GM21526 (cell line): ENCODE data around the gene TRAF3.

Experiments
- ATAC-seq: cut with Tn5 transposase; IDR thresholded peaks from one replicate; pipeline ENCODE4 v1.9.1; 2021; ENCODE audit warnings: moderate library complexity; ENCODE audit not compliant: unreplicated experiment, low FRiP score

Gene TRAF3

DNA sequence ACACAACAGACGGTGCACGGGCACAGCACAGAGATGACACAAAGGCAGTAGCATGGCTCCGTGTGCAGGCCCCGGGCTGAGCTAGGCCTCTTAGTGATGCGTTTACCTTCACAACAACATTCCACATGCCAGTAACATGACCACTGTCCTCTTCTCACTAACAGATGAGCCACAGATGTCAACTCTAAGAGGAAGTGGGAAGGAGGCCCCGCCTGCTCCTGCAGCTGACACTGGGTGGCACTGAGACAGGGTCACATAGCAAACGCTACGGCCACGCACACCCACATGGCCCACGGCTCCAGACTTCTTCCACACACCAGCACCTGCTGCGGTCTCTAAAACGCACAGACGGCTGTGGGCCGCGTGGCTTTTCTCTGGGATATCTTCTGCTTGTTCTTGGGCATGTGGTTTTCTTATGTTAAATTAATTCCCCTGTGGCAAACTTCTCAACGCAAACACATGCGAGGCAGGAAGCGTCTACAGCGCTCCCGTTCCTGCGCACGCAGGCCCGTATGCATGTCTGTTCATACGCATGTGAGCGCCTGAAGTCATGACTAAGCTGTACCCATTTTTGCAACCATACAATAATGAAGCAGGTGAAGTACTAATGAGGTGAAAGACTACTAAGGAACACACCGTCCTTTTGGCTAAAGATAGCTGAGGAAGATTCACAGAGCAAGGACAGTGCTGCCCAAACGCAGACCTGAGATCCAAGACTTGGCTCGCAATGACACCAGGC is 172.0 kb downstream of the TRAF3 start:
- no peak for ATAC-seq

DNA sequence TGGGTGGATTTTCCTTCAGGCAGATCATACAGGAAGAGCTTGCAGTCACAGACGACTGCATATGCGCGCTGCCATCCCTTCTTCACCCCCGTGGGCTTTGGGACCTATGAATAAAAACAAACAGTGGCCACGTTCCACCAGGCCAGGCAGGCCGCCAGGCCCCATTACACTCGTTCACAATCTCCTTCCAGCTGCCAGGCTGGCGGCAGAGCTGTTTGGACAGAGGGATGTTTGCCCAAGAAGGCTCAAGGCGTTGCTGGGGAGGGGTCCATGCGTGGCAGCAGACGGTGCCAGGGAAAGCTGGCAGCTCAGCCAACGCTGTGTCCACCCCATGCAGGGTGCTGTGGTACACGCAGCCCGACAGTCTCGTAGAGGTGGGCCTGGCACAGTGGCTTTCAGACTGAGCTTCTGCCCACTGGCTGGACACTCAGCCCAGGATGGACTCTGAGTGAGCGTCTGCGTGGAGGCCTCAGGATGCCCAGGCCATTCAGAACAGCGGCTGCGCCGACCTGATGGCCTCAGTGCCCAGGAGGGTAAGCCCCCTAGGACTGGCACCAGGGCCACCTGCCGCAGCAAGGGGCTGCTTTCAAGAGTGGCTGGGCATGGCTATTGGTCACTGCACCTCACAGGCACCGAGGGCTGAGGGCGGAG is 172.7 kb downstream of the TRAF3 start:
- no peak for ATAC-seq

DNA sequence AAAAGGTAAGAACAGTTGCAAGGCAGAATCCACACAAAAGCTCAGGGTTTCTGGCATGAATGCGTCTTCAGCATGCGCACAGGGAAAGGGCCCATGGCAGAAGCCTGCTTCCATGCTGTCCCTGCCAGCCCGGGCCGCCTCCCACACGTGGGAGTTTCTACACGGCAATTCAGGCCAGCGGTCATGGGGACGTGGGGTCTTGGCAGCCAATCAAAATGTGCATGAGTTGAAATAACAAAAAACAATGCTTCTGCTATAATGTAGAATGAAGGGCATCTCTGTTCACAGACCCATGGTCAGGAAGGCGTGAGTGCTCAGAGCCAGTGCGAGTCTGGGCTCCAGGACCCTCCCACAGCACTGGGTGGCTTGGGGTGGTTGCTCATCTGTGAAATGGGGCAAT is 173.8 kb downstream of the TRAF3 start:
- ATAC-seq = no peak

DNA sequence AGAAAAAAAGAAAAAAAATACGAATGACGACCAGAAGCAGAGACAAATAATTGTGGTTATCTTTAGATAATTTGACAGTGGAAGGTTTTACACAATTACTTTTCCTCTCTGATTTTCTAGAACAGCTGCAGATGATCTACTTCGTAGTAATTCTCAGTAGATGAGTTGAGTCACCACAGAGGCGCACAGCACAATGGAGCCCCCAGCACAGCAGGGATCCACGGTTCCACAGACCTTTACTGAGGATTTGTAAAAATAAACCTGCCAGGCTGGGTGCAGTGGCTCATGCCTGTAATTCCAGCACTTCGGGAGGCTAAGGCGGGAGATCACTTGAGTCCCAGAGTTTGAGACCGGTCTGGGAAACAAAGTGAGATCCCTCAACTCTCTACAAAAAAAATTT is 174.6 kb downstream of the TRAF3 start:
- no peak for ATAC-seq

DNA sequence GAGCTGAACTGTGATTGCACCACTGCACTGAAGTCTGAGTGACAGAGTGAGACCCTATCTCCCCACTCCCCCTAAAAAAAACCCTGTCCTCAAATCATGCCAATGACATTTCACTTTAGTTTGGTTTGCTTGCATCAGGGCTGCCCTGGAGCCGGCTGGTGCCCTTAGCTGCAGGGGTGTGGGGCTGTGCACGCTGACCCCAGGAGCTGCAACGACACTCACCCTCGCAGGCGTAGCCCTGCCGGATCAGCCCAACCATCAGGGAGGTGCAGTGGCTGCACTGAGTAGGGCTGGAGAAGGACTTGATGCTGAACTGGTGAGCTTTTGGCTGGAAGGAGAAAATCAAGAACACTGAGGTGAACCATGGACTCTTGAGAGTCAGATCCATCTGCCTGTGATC is 175.0 kb downstream of the TRAF3 start:
- ATAC-seq = no peak

DNA sequence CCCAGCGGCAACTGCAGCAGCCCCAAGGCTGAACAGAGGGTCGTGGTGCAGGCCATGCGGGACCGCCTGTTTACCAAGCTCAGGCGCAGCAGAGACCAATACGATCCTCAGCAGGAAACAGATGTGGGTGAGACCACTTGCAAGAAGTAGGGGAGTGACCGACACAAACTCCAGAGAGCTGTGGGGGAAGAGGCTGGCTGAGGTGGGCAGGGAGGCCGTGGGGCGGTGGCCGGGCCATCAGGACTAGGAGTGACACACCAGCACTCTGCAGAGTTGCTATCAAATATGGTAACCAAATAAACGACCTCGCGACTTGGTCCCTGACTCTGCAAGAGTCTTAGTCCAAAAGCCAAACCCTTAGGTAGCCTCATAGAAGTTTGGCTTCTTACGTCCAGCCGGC is 175.9 kb downstream of the TRAF3 start:
- no peak for ATAC-seq

DNA sequence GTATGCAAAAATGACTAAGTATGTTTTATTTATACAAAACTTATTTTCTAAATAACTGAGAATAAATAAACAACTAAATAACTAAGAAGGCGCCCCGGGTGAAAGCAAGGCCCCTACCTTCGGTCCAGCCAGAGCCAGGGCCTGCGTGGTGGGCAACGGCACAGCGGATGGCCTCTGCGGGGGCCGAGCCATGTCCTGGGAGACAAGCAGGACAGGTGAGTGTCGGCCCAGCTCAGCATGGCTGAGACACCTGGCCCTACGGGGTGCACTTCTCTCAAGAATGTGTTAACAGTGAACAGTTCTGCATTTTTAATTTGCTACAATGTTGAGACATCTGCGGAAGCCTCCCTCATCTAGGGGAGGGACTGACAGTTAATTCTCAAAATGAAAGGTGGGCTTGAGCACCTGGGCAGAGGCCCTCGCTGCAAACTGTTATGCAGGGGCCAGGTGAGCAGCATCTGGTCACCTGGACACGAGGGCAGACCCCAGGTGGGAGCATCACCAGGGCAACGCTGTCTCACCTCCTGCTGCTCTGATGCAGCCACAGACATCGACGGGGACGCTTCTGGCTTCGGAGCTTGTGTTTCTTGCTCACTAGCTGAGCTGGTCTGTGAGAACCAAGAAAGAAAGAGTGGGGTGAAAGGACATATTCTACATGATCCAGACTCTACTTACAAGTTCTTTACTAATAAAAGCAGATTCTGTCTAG is 177.0 kb downstream of the TRAF3 start:
- no peak for ATAC-seq

DNA sequence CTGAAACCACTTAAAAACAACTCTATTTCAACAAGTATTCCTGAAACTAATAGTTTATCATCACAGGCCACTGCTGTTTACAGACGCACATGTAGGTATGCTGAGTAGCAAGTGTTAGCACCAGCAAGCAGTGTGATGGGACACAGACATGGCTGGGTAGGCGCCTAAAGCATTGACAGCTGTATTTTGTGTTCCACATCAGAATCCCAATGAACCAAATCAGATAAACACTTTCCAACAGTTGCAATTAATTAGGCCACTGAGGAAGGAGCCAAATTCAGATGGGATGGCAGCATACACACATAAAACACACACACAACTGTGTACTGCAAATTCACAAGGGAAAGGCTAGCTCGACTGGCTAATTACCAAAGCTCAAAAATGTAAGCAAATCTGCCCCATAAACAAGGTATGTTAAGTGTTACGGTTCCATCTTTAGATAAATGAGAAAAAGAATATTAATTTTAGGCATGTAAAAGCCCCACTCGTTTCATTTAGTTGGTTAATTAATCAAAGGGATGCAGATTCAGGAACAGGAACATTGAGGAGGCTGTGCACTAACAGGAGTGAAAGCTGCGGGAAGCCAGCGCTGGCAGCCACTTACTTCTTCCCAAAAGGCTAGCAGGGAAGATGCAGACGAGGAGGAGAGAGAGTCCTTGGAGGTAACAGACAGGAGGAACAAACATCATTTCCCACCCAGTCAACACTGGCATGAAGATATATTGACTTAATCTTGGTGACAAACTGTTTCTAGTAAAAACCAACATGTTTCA is 178.6 kb downstream of the TRAF3 start:
- no peak for ATAC-seq

DNA sequence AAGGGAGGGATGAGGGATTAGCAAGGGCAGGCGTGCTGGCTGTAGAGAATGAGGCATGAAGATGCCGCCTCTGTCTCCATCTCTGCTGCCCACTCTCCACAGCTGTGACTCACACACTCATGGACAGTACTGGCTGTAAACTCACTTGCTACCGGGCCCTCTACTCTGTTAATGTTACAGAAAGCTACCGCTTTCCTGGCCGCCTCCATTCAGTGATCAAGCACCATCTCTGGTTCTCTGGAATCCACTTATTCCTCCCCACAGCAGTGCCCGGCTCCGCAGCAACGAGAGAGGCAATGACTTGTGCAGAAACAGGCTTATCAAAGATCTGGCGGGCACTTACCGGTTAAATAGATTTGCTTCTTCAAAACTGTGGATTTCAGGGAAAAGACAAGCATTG is 180.0 kb downstream of the TRAF3 start:
- no peak for ATAC-seq

DNA sequence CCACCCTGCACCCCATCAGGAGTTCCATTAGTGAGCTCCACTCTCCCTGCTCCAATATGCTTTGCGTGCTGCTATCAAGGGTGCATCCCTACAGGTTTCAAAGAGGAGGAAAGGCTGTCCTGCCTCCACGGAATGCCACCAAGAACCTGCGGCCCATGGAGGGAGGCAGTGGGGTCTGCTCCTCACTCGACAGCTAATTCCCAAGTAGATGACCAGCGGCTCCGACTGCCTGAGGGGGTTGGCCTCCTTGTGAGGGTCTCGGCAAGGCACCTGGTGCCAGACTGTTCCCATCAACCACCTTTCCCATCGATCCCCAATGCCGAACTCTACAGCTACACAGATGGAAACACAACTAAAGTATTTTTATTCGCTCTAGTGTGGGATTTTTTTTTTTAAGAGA is 181.2 kb downstream of the TRAF3 start:
- ATAC-seq = no peak
